Activated naive CD4-positive, alpha-beta T cell treated with anti-CD3 and anti-CD28 coated beads, Interleukin-2, amount 10 ng/mL, durations not matched to agents 7 days and 5 days (primary cell): ENCODE measurements around the gene CUL2.

Source experiments
- CTCF ChIA-PET: fragments of 350-600 bp; sonication (Branson Sonifier 250); formaldehyde crosslinking; loops from one replicate; lab custom pipeline; 2021; ENCODE audit warnings: antibody characterized with exemption; lab: Charles Lee
- DNase-seq: peaks from one replicate; pipeline ENCODE4 v3.0.0-alpha.2; 2020
- H3K27ac Mint-ChIP-seq: one replicate; pipeline ENCODE4 v1.8.0; 2021; ENCODE audit warnings: mild to moderate bottlenecking, moderate library complexity, mixed read lengths
- H3K27me3 Mint-ChIP-seq: one replicate; pipeline ENCODE4 v1.8.0; 2021; ENCODE audit warnings: mild to moderate bottlenecking, mixed read lengths
- H3K36me3 Mint-ChIP-seq: one replicate; pipeline ENCODE4 v1.8.0; 2021; ENCODE audit warnings: mixed read lengths
- H3K4me1 Mint-ChIP-seq: one replicate; pipeline ENCODE4 v1.8.0; 2021; ENCODE audit warnings: mixed read lengths
- H3K4me3 Mint-ChIP-seq: one replicate; pipeline ENCODE4 v1.8.0; 2021; ENCODE audit warnings: mild to moderate bottlenecking, moderate library complexity, mixed read lengths
- H3K9me3 Mint-ChIP-seq: one replicate; pipeline ENCODE4 v1.8.0; 2021; ENCODE audit warnings: mixed read lengths

The CUL2 gene

DNA sequence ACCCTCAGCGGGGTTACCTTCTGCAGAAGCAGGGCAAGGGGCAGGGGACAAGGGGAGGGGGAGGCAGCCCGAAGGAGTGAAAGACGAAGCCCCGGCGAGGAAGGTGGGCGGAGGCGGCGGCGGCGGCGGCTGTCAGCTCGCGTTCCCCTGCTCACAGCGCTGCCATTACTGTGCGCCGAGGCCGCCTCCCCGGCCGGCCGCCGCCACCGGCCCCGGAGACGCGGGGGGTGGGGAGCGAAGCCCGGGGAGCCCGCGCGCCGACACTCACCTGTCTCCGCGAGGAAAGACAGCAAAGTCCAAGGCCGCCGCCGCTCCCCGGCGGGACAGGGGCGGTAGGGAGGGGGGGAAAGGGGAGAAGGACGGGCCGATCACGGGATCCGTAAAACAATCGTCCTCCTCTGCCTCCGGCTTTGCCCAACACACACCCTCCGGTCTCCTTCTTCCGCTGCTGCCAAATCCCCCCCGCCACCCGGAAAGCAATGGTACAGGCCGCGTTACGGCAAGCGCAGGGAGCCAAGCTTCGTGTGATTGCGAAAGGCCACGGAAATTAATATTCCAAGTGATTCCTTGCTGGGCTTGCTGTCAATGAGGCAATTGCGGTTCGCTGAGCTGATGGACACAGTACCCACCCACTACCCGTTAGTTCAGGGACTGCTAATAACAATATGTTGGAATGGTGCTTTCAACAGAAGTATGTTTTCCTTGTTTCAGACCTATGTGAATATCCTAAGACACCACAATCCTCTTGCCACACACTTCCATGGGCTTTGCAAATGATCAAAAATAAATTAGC, at the start of gene CUL2:
Gene CUL2, minus strand, starts transcription at position 180 of the 793 bp plus-strand sequence. CDS start 19,024 bp downstream, outside the sequence.
- Mint-ChIP-seq H3K4me1 (peaks cover 45% of the 10 kb centered on the region), H3K9me3 (peaks cover 3% of the 10 kb centered on the region), H3K27ac (peak within 1 kb of the TSS; percentile 98), H3K27me3 (peaks cover 4% of the 10 kb centered on the region), H3K36me3 (peaks cover 18% of the 10 kb centered on the region), H3K4me3 (peak within 1 kb of the TSS; percentile 94)
- peak; percentile 93 for DNase-seq
- CTCF ChIA-PET: interaction anchor here (1.0 to 1.8 kb wide), 3 partner anchors 30 to 545 kb away, joined by 3 to 6 read pairs (median 5); no protein-coding TSS in a partner anchor

DNA sequence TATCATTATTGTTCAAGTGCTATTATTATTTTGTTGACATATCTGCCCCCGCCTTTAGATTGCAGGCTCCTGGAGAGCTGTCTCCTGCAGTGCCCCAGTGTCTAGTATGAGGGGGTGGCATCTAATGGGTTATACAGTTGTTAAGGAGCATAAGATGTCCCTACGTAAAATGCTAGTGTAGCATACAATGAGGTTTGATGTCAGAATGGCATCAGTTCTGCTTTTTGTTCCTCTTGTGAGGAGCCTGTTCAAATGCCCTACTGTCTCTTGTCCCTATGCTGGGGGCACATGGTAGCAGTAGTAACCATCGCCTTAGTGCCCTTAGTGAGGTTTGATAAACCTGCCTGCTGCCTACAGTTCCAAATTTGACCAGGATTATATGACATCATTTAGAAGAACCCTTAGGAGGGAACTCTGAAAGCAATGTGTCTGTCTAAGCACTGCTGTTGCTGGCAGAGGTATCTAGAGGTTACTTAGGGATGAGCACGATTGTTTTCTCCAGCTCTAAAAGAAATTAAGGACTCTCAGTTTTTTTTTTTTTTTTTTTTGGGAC, 46.2 kb upstream of the CUL2 start:
- Mint-ChIP-seq H3K27ac (peak overlapping the region; percentile 86), H3K4me3 (no peak overlapping the region), H3K9me3 (no peaks in the 10 kb centered on the region), H3K27me3 (no peaks in the 10 kb centered on the region), H3K36me3 (peaks cover 2% of the 10 kb centered on the region), H3K4me1 (peaks cover 45% of the 10 kb centered on the region)
- DNase-seq: no peak
- CTCF ChIA-PET: no interaction called here

DNA sequence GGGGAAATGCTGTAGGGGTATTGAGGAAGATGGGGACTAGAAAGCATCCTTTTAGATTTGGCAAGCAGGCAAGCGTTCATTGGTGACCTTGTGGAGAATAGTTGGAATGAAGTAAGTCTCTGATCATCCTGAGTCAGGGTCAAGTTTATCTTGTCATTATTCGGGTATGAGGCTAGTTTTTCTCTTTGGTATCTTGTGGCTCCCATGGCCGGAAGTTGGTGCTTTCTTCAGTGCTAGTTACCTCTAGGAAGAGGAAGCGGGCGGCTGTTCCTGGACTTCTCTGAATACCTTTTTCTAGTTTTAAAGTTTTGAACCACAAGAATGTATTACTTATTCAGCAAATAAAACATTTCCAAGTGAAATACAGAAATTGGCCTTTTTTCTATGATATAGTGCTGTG, 45.7 kb upstream of the CUL2 start:
- Mint-ChIP-seq H3K4me1 (peaks cover 50% of the 10 kb centered on the region), H3K27me3 (no peaks in the 10 kb centered on the region), H3K4me3 (peak overlapping the region; percentile 43), H3K36me3 (peaks cover 2% of the 10 kb centered on the region), H3K9me3 (no peaks in the 10 kb centered on the region), H3K27ac (peak overlapping the region; percentile 86)
- peak; percentile 34 for DNase-seq
- CTCF ChIA-PET: interaction anchor here (1.2 to 5.4 kb wide), 2 partner anchors 7 to 59 kb away, joined by 3 to 36 read pairs; no protein-coding TSS in a partner anchor

DNA sequence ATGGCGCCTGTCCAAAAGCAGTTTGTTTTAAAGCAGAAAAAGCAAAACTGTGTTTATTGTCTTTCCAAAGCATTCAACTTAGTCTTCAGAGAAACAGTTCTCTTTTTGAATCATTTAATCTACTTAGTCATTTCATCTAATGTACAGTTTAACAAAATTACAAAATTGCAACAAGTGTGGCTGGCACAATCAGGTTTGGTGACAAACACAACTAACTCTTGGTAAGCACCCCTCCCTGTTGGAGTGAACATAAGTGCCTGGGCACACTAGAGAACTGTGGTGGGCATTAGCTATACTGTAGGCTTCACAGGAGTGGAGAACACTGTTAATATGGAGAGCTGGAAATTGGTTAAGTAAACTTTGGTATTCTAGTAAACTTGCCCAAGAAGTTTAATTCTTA, 43.4 kb upstream of the CUL2 start:
- CTCF ChIA-PET: interaction anchor here (5.4 kb wide), 1 partner anchor 62 kb away, joined by 36 read pairs; no protein-coding TSS in a partner anchor
- DNase-seq: no peak
- Mint-ChIP-seq H3K9me3 (no peaks in the 10 kb centered on the region), H3K36me3 (peaks cover 4% of the 10 kb centered on the region), H3K27ac (peak overlapping the region; percentile 60), H3K27me3 (no peaks in the 10 kb centered on the region), H3K4me1 (peaks cover 71% of the 10 kb centered on the region), H3K4me3 (no peak overlapping the region)

DNA sequence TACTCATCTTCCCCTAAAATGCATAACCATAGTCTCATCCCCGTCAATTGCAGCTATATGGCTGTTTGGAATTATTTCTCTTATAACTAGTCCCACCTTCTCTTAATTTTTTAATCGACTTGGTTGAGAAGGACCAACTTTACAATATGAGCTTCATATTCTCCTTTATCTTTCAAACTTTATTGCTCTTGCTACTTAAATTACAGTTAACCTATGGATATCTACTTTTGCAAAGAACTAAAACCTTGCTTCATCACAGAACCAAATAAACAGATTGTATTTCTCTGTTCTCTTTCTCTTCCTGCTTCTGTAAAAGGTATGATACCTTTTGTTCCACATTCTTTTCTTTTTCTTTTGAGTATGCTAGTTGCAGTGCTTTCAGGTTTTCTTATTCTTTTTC, 42.6 kb upstream of the CUL2 start:
- Mint-ChIP-seq H3K9me3 (no peaks in the 10 kb centered on the region), H3K4me1 (peaks cover 76% of the 10 kb centered on the region), H3K27me3 (no peaks in the 10 kb centered on the region), H3K36me3 (peaks cover 7% of the 10 kb centered on the region), H3K4me3 (peak overlapping the region; percentile 11), H3K27ac (peak overlapping the region; percentile 84)
- CTCF ChIA-PET: interaction anchor here (0.6 to 5.4 kb wide), 3 partner anchors 62 to 76 kb away, joined by 3 to 36 read pairs (median 3); no protein-coding TSS in a partner anchor
- no peak for DNase-seq

DNA sequence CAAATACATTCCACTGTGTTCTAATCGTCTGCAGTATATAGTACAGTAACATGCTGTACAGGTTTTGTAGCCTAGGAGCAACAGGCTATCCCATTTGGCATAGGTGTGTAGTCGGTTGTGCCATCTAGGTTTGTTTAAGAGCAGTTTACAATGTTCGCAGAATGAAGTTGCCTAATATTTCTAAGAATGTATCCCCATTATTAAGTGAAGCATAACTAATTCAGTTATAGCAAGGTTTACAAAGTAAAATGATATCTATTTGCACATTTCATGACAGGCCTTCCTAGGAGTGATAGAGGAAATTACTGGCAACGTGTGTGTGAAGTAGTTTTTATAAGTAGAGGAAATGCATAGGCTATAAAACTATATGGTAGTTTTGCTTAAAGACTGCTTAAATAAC, 40.5 kb upstream of the CUL2 start:
- peak overlapping the region; percentile 84 for H3K27ac Mint-ChIP-seq
- no peak for DNase-seq
- H3K4me1 Mint-ChIP-seq: peaks cover 71% of the 10 kb centered on the region
- peak overlapping the region; percentile 19 for H3K4me3 Mint-ChIP-seq
- CTCF ChIA-PET: interaction anchor here (2.1 to 5.6 kb wide), 3 partner anchors 65 to 86 kb away, joined by 6 to 67 read pairs (median 36); no protein-coding TSS in a partner anchor
- H3K36me3 Mint-ChIP-seq: peaks cover 7% of the 10 kb centered on the region
- no peaks in the 10 kb centered on the region for H3K27me3 Mint-ChIP-seq
- H3K9me3 Mint-ChIP-seq: no peaks in the 10 kb centered on the region

DNA sequence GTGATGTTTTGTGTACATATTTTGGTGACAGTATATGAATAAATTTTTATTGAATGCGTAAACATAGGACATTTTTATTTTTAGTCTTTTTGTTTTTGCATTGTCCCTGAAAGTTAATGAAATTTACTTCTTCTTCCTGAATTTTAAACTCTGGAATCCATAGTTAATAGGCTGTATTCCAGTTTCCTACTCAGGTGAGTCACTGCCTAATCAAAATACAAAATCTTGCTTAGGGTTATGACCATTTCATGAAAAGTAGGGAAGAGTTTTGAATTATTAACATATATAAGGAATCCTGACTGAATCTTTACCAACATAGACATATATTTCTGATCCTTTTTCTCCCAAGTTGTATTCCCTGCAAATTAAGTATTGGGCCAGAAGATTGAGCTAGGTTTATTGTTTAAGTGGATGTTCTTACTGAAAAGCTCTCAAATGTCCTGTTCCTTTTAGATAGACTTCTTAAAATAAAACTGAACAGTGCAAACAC, 39.1 kb upstream of the CUL2 start:
- peak overlapping the region; percentile 96 for H3K27ac Mint-ChIP-seq
- H3K36me3 Mint-ChIP-seq: peaks cover 7% of the 10 kb centered on the region
- no peaks in the 10 kb centered on the region for H3K27me3 Mint-ChIP-seq
- peak overlapping the region; percentile 86 for H3K4me3 Mint-ChIP-seq
- no peak for DNase-seq
- H3K4me1 Mint-ChIP-seq: peaks cover 75% of the 10 kb centered on the region
- CTCF ChIA-PET: interaction anchor here (2.1 to 5.6 kb wide), 2 partner anchors 66 to 87 kb away, joined by 6 to 67 read pairs; no protein-coding TSS in a partner anchor
- H3K9me3 Mint-ChIP-seq: no peaks in the 10 kb centered on the region

DNA sequence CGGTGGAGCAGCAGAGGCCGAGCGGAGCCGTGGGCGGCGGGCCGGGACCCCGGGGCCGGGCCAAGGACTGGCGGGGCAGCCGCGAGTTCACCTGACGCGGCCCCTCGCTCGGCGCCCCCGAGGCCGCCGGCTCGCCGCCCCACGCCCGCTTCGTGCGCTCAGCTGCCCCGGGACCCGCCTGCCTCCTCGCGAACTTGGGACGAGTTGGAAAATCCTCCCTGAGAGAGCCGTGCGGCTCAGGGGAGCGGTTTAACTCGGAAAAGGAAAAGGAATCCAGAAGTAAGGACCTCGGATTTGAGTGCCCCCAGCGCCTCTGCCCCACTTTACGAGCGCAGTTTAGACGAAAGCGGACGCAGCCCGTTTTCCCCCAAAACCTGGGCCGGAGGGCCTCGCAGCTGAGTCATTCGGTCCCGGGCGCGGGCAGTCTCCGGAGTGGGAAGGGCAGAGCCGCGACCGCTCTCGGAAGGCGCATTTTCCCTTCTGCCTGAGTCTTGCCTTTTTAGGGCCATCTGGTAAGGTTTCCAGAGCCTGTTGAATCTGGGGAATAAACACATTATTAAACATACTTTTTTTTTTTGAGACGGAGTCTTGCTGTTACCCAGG, 37.2 kb upstream of the CUL2 start:
- peaks cover 5% of the 10 kb centered on the region for H3K36me3 Mint-ChIP-seq
- peak overlapping the region; percentile 86 for H3K4me3 Mint-ChIP-seq
- H3K27ac Mint-ChIP-seq: peak overlapping the region; percentile 96
- CTCF ChIA-PET: interaction anchor here (0.9 to 5.6 kb wide), 7 partner anchors 65 to 93 kb away, joined by 4 to 67 read pairs (median 12); no protein-coding TSS in a partner anchor
- H3K9me3 Mint-ChIP-seq: no peaks in the 10 kb centered on the region
- H3K27me3 Mint-ChIP-seq: no peaks in the 10 kb centered on the region
- peak; percentile 64 for DNase-seq
- H3K4me1 Mint-ChIP-seq: peaks cover 62% of the 10 kb centered on the region

DNA sequence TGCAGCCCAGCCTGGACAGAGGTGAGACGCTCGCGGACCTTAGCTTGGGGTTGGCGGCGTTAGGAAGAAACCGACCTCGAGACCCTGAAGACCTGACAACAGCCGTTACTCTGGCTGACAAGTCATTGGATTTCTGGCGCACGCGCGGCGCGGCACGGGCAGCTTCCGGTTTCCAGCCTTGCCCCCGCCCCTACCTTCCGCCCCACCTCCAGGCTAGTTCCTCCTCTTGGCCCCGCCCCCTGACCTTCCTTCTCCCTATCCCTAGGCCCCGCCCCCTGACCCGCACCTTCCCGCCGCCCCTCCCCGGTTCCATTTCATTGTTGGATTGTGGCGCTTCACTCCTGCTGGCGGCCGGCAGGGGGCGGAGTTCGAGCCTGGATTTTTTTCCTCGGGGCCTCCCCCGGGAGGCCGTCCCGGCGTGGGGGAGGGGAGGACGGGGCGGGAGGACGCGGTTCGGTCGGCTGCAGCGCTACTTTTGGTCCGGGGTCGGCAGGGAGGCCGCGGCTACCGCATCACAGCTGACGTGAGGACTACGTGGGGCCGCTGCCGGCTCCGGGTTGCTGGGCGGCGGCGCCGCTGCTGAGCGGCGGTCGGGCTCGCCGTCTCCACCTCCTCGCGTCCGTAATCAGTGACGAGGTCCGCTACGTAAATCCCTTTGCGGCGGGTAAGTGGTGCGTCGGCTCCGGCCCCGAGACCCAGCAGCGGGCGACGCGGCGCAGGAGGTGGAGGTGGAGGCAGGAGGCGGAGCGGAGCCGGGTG, 36.6 kb upstream of the CUL2 start, which contains the start of gene CREM:
Gene CREM, plus strand, starts transcription at position 317 of the 759 bp plus-strand sequence. CDS start 10,990 bp downstream, outside the sequence.
- Mint-ChIP-seq H3K4me1 (peaks cover 55% of the 10 kb centered on the region), H3K36me3 (peaks cover 5% of the 10 kb centered on the region)
- CTCF ChIA-PET: interaction anchor here (0.6 to 5.6 kb wide), 15 partner anchors 23 to 132 kb away, joined by 3 to 67 read pairs (median 5); no protein-coding TSS in a partner anchor

DNA sequence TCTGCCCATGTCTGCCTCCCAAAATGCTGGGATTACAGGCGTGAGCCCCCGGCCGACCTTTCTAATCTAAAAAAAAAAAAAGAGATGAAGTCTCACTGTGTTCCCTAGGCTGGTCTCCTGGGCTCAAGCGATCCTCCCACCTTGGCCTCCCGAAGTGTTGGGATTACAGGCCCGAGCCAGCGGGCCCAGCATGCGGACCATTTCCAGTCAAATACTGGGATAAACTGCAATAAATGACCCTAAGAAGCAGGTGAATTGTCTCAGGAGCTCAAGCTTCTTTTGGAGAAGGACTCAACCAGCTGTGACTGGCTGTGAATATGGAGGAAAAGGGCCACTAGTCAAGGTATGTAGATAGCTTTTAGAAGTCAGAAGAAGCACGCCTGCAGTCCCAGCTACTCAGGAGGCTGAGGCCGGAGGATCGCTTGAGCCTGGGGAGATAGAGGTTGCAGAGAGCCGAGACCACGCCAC, 36.0 kb upstream of the CUL2 start:
- peaks cover 5% of the 10 kb centered on the region for H3K36me3 Mint-ChIP-seq
- no peak for DNase-seq
- CTCF ChIA-PET: interaction anchor here (0.6 to 5.6 kb wide), 14 partner anchors 24 to 131 kb away, joined by 3 to 67 read pairs (median 6); no protein-coding TSS in a partner anchor
- H3K4me1 Mint-ChIP-seq: peaks cover 49% of the 10 kb centered on the region
- H3K27ac Mint-ChIP-seq: peak overlapping the region; percentile 96
- H3K9me3 Mint-ChIP-seq: no peaks in the 10 kb centered on the region
- peak overlapping the region; percentile 86 for H3K4me3 Mint-ChIP-seq
- no peaks in the 10 kb centered on the region for H3K27me3 Mint-ChIP-seq

More for the DNA sequence above, 36.6 kb upstream of the CUL2 start, which contains the start of gene CREM:
- Mint-ChIP-seq H3K27ac (peak within 1 kb of the TSS; percentile 96), H3K9me3 (no peaks in the 10 kb centered on the region), H3K27me3 (no peaks in the 10 kb centered on the region), H3K4me3 (peak within 1 kb of the TSS; percentile 86)
- DNase-seq: peak; percentile 100

DNA sequence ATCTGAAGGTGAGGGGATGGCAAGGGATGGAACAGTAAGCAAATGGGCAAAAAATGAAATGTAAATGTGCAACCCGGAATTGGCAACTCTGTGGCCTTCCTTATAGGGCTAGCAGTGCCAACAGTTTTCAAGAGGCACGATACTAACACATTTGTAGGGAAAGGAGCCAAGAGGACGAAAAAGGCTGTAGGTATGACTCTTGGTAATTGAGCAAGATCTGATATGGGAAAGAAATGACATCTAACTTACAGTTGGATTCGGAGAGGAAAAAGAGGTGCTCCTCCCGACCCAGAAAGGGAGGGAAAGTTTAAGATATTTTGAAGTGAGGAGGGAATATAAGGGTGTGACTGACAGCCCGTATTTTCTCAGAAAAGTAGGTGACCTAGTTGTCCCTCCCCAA, 34.4 kb upstream of the CUL2 start:
- DNase-seq: no peak
- H3K27me3 Mint-ChIP-seq: no peaks in the 10 kb centered on the region
- H3K4me3 Mint-ChIP-seq: peak overlapping the region; percentile 2
- H3K4me1 Mint-ChIP-seq: peaks cover 39% of the 10 kb centered on the region
- peaks cover 5% of the 10 kb centered on the region for H3K36me3 Mint-ChIP-seq
- no peaks in the 10 kb centered on the region for H3K9me3 Mint-ChIP-seq
- CTCF ChIA-PET: interaction anchor here (0.8 to 3.1 kb wide), 4 partner anchors 89 to 130 kb away, joined by 3 to 25 read pairs (median 10); no protein-coding TSS in a partner anchor
- peak overlapping the region; percentile 29 for H3K27ac Mint-ChIP-seq

DNA sequence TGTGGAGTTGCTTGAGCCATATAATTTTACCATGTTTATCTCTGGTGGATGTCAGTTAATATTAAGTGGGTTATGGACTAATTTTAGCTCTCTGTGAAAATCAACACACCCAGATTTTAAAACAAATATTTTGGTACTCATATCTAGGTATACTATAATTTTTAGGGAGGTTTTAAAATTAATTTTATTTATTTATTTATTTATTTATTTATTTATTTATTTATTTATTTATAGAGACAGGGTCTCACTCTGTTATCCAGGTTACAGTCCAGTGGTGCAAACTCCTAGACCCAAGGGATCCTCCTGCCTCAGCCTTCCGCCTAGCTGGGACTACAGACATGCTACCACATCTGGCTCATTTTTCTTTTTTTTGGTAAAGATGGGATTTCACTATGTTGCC, 29.2 kb upstream of the CUL2 start:
- Mint-ChIP-seq H3K4me1 (peaks cover 6% of the 10 kb centered on the region), H3K27me3 (peaks cover 6% of the 10 kb centered on the region), H3K9me3 (no peaks in the 10 kb centered on the region), H3K36me3 (no peaks in the 10 kb centered on the region), H3K27ac (no peak overlapping the region), H3K4me3 (no peak overlapping the region)
- CTCF ChIA-PET: interaction anchor here (0.7 to 5.3 kb wide), 20 partner anchors 9 to 516 kb away, joined by 3 to 54 read pairs (median 4); partner anchors contain the start of gene GJD4
- DNase-seq: no peak

DNA sequence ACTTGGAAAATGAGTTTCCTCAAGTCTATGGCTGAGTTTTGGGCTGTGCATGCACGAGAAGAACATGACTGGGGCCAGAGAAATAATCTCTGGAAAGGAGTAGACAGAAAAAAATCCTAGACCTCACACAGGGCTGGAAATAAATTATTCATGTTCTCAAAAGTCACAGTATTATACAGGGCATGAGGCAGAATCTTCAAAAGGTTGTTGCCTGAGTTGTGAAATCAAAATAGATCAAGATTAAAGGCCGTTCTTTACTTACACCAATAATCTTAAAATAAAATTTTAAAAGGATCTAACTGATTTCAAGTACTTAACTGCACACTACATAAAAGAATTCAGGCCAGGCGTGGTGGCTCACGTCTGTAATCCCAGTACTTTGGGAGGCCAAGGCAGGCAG, 22.4 kb upstream of the CUL2 start:
- Mint-ChIP-seq H3K9me3 (no peaks in the 10 kb centered on the region), H3K27ac (no peak overlapping the region), H3K36me3 (no peaks in the 10 kb centered on the region), H3K27me3 (peaks cover 10% of the 10 kb centered on the region), H3K4me1 (no peaks in the 10 kb centered on the region), H3K4me3 (no peak overlapping the region)
- DNase-seq: no peak
- CTCF ChIA-PET: no interaction called here
